ENCODE results near the gene CFDP1.

GRCh38 chr16:75341564-75342307 lies 91.6 kb downstream of the CFDP1 start:
- TF ChIP-seq POLR2A (IDR thresholded peaks at IDR 0.05; ENCODE audit: low read depth) (no peak), POLR2AphosphoS5 (IDR thresholded peaks at IDR 0.05) (no peak)
- TF ChIP-seq, protein P1, sequence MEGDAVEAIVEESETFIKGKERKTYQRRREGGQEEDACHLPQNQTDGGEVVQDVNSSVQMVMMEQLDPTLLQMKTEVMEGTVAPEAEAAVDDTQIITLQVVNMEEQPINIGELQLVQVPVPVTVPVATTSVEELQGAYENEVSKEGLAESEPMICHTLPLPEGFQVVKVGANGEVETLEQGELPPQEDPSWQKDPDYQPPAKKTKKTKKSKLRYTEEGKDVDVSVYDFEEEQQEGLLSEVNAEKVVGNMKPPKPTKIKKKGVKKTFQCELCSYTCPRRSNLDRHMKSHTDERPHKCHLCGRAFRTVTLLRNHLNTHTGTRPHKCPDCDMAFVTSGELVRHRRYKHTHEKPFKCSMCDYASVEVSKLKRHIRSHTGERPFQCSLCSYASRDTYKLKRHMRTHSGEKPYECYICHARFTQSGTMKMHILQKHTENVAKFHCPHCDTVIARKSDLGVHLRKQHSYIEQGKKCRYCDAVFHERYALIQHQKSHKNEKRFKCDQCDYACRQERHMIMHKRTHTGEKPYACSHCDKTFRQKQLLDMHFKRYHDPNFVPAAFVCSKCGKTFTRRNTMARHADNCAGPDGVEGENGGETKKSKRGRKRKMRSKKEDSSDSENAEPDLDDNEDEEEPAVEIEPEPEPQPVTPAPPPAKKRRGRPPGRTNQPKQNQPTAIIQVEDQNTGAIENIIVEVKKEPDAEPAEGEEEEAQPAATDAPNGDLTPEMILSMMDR (IDR thresholded peaks at IDR 0.05) = no peak
